GM19468 (cell line): Measurements from ENCODE around the gene SPPL3.
"Not testable (repeated sequence)": the region's sequence is repeated elsewhere in the genome, so short reads cannot be mapped to it uniquely, and the experiment has no call there.

Experiments
- ATAC-seq: cut with Tn5 transposase; IDR thresholded peaks from one replicate; pipeline ENCODE4 v1.9.1; 2021; ENCODE audit warnings: mild to moderate bottlenecking, moderate library complexity, moderate number of reproducible peaks; ENCODE audit not compliant: unreplicated experiment; ENCODE audit errors: extremely low read depth

SPPL3 gene

GRCh38 chr12:120922279-120922678, 18.1 kb upstream of the SPPL3 start:
- no peak for ATAC-seq

GRCh38 chr12:120921637-120922036, 17.5 kb upstream of the SPPL3 start:
- no peak for ATAC-seq

- no peak for ATAC-seq
Measured at GRCh38 chr12:120920178-120920577, 16.0 kb upstream of the SPPL3 start.

GRCh38 chr12:120917748-120918147, 13.6 kb upstream of the SPPL3 start:
- no peak for ATAC-seq

GRCh38 chr12:120916561-120916960, 12.4 kb upstream of the SPPL3 start:
- ATAC-seq = no peak

- ATAC-seq = no peak
Measured at GRCh38 chr12:120914794-120915193, 10.6 kb upstream of the SPPL3 start.

- ATAC-seq = peak; percentile 26
Measured at GRCh38 chr12:120909633-120910298, 5.6 kb upstream of the SPPL3 start.

- ATAC-seq = no peak
Measured at GRCh38 chr12:120905856-120906384, 1.8 kb upstream of the SPPL3 start.

- no peak for ATAC-seq
Measured at GRCh38 chr12:120903412-120904196, 554 bp downstream of the SPPL3 start.

GRCh38 chr12:120902846-120903411, 1.2 kb downstream of the SPPL3 start:
- ATAC-seq = no peak

- ATAC-seq = no peak
Measured at GRCh38 chr12:120901818-120902217, 2.3 kb downstream of the SPPL3 start.

GRCh38 chr12:120901101-120901500, 3.1 kb downstream of the SPPL3 start:
- ATAC-seq = not testable (repeated sequence)

GRCh38 chr12:120895532-120895931, 8.6 kb downstream of the SPPL3 start:
- no peak for ATAC-seq

GRCh38 chr12:120892265-120892664, 11.9 kb downstream of the SPPL3 start:
- ATAC-seq = no peak

GRCh38 chr12:120890963-120891362, 13.2 kb downstream of the SPPL3 start:
- no peak for ATAC-seq

GRCh38 chr12:120887253-120888043, 16.7 kb downstream of the SPPL3 start:
- ATAC-seq = no peak

GRCh38 chr12:120886199-120887018, 17.7 kb downstream of the SPPL3 start:
- peak; percentile 41 for ATAC-seq

- no peak for ATAC-seq
Measured at GRCh38 chr12:120885521-120885920, 18.6 kb downstream of the SPPL3 start.

- no peak for ATAC-seq
Measured at GRCh38 chr12:120884644-120885043, 19.5 kb downstream of the SPPL3 start.
